SK-N-SH treated with all-trans-retinoic acid at 6 μM for 48 hours (cell line): ENCODE measurements around the gene PSMB7.

Experiments used
- CSDC2 ChIP-seq: fragments of 250-450 bp; sonication (Bioruptor Pico); IDR thresholded peaks from 2 replicates; pipeline ENCODE4 v1.5.0; 2020; ENCODE audit warnings: mild to moderate bottlenecking, moderate library complexity
- OSR1 ChIP-seq: fragments of 250-450 bp; sonication (Bioruptor Pico); IDR thresholded peaks from 2 replicates; pipeline ENCODE4 v1.8.0; 2022; ENCODE audit warnings: moderate library complexity, mild to moderate bottlenecking, inconsistent platforms
- PATZ1 ChIP-seq: fragments of 250-450 bp; sonication (Bioruptor Pico); IDR thresholded peaks from 2 replicates; pipeline ENCODE4 v1.8.0; 2020; ENCODE audit warnings: mild to moderate bottlenecking, moderate library complexity, borderline replicate concordance
- ZFP3 ChIP-seq: fragments of 250-450 bp; sonication (Bioruptor Pico); IDR thresholded peaks from 2 replicates; pipeline ENCODE4 v1.5.0; 2020; ENCODE audit warnings: mild to moderate bottlenecking, moderate library complexity

DNA sequence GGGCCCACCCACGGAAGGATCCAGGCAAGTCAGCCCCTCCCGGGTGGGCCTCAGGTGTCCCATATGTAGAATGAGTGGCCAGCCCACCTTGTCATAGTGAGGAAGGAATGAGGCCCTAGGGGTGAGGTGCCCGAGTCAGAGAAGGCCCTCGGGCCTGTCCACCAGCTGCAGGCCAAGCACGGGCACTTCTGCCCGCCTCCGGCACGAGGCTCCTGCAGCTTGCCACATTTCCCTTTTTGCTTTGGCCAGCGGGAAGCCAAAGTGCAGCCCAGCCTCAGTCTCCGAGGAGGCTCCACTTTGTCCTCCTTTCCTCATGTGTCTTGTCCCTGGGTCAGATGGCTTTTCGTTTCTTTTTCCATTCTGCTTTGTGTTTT is 72.9 kb downstream of the PSMB7 start:
- no peak for TF ChIP-seq OSR1 (CRISPR knock-in tag)
- no peak for TF ChIP-seq CSDC2 (CRISPR knock-in tag)
- no peak for TF ChIP-seq PATZ1 (CRISPR knock-in tag)
- TF ChIP-seq ZFP3 (CRISPR knock-in tag), result no peak
